ENCODE results near the gene AKT1S1. TPM values are rescaled to one million over a fixed set of nuclear protein-coding genes. Genes with fewer than 3 reads are reported as not detected.

The AKT1S1 gene
- total RNA-seq, 1 experiment from 2014 or later: 81.5 TPM

DNA sequence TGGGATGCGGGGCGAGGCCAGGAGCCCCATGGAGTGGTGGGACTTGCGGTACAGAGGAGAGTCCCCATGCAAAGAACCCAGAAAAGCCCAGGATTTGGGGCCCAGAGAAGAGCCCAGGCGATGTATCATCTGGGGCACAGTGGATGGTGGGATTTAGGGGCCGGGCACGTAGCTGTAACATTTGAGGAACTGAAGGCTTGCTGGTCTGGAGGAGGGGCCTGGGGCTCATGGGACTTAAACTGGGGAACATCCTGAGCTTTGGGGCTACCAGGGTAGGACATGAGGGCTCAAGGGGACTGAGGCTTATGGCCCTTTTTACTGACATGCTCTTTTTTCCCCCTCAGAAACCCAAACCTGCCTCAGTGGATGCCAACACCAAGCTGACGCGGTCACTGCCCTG lies 45.6 kb downstream of the AKT1S1 start:
- ChIA-PET POLR2A (ENCODE audit: low non-redundant PET) (no interaction called here), CTCF (no interaction called here)
- peaks cover 59% of the 10 kb centered on the region for H3K36me3 ChIP-seq (ENCODE audit: insufficient read depth, low read length, poor library complexity, severe bottlenecking)

DNA sequence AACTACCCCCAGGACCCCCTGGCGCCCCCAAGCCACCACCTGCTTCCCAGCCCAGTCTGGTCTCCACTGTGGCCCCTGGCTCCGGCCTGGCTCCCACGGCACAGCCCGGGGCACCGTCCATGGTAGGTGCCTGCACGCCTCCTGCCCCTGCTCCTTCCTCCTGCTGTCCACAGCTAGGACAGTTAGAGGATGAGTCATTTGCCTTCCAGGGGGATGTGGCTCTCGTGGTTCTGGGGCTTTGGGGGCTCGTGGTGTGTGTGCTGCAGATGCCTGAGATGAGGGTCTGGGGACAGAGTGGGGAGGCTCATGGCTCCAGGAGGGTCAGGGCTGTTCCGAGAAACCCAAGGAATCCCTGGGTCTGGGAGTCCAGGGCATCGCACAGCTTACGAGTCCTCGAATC lies 46.4 kb downstream of the AKT1S1 start:
- TF ChIP-seq, protein P1, sequence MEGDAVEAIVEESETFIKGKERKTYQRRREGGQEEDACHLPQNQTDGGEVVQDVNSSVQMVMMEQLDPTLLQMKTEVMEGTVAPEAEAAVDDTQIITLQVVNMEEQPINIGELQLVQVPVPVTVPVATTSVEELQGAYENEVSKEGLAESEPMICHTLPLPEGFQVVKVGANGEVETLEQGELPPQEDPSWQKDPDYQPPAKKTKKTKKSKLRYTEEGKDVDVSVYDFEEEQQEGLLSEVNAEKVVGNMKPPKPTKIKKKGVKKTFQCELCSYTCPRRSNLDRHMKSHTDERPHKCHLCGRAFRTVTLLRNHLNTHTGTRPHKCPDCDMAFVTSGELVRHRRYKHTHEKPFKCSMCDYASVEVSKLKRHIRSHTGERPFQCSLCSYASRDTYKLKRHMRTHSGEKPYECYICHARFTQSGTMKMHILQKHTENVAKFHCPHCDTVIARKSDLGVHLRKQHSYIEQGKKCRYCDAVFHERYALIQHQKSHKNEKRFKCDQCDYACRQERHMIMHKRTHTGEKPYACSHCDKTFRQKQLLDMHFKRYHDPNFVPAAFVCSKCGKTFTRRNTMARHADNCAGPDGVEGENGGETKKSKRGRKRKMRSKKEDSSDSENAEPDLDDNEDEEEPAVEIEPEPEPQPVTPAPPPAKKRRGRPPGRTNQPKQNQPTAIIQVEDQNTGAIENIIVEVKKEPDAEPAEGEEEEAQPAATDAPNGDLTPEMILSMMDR (conservative IDR thresholded peaks at IDR 0.05; ENCODE audit: low read depth, low read length): no peak
- TF ChIP-seq EZH2 (IDR thresholded peaks at IDR 0.05; ENCODE audit: borderline replicate concordance, low read depth, low read length, poor library complexity, severe bottlenecking): no peak
- Histone ChIP-seq H3K9me3 (ENCODE audit: low read depth, low read length, poor library complexity, severe bottlenecking) (no peaks in the 10 kb centered on the region), H3K36me3 (ENCODE audit: insufficient read depth, low read length, poor library complexity, severe bottlenecking) (peaks cover 52% of the 10 kb centered on the region), H3K27me3 (replicated peaks; ENCODE audit: insufficient read depth, low read depth, low read length, poor library complexity) (no peaks in the 10 kb centered on the region), H3K4me1 (ENCODE audit: insufficient read depth, low read length, poor library complexity, severe bottlenecking) (no peaks in the 10 kb centered on the region), H3K4me3 (ENCODE audit: low read depth, low read length, poor library complexity, severe bottlenecking) (no peak overlapping the region), H3K27ac (ENCODE audit: low read depth, low read length, poor library complexity, severe bottlenecking) (no peak overlapping the region)
- no TSS peak for BruUV-seq (replicated peaks)
- intact Hi-C loops (cut with micrococcal nuclease; ENCODE audit: unreplicated experiment): no loop called here
- POLR2A ChIA-PET (ENCODE audit: low non-redundant PET): no interaction called here
- DNase-seq (ENCODE audit: low spot score): no peak
- CTCF ChIA-PET: no interaction called here

More for the DNA sequence above, 45.6 kb downstream of the AKT1S1 start:
- Histone ChIP-seq H3K9me3 (ENCODE audit: low read depth, low read length, poor library complexity, severe bottlenecking) (no peaks in the 10 kb centered on the region), H3K4me1 (ENCODE audit: insufficient read depth, low read length, poor library complexity, severe bottlenecking) (no peaks in the 10 kb centered on the region), H3K4me3 (ENCODE audit: low read depth, low read length, poor library complexity, severe bottlenecking) (no peak overlapping the region), H3K27ac (ENCODE audit: low read depth, low read length, poor library complexity, severe bottlenecking) (no peak overlapping the region), H3K27me3 (replicated peaks; ENCODE audit: insufficient read depth, low read depth, low read length, poor library complexity) (no peaks in the 10 kb centered on the region)
- intact Hi-C loops (cut with micrococcal nuclease; ENCODE audit: unreplicated experiment): no loop called here
- DNase-seq (ENCODE audit: low spot score): no peak
- BruUV-seq (replicated peaks): no TSS peak
- TF ChIP-seq, protein P1 (conservative IDR thresholded peaks at IDR 0.05; ENCODE audit: low read depth, low read length): no peak

DNA sequence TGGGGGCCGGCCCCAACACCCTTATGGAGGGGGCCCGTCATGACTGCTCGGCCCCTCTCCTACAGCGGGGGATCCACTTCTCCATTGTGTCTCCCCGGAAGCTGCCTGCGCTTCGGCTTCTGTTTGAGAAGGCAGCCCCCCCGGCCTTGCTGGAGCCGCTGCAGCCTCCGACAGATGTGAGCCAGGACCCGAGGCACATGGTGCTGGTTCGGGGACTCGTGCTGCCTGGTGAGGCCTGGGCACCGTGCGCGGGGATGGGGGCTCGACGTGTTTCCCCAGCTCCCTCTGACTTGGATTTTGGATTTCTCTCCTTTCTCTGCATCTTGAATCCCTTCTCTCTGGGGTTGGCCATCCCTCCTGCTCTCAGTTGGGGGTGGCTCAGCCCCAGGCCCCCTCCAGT lies 47.4 kb downstream of the AKT1S1 start:
- no peaks in the 10 kb centered on the region for H3K4me1 ChIP-seq (ENCODE audit: insufficient read depth, low read length, poor library complexity, severe bottlenecking)
- no peaks in the 10 kb centered on the region for H3K27me3 ChIP-seq (replicated peaks; ENCODE audit: insufficient read depth, low read depth, low read length, poor library complexity)
- TF ChIP-seq EZH2 (IDR thresholded peaks at IDR 0.05; ENCODE audit: borderline replicate concordance, low read depth, low read length, poor library complexity, severe bottlenecking): no peak
- TF ChIP-seq, protein P1 (conservative IDR thresholded peaks at IDR 0.05; ENCODE audit: low read depth, low read length): no peak
- ChIA-PET POLR2A (ENCODE audit: low non-redundant PET) (no interaction called here), CTCF (no interaction called here)
- H3K36me3 ChIP-seq (ENCODE audit: insufficient read depth, low read length, poor library complexity, severe bottlenecking): peaks cover 44% of the 10 kb centered on the region
- intact Hi-C loops (cut with micrococcal nuclease; ENCODE audit: unreplicated experiment): no loop called here
- H3K27ac ChIP-seq (ENCODE audit: low read depth, low read length, poor library complexity, severe bottlenecking): no peak overlapping the region
- no peak overlapping the region for H3K4me3 ChIP-seq (ENCODE audit: low read depth, low read length, poor library complexity, severe bottlenecking)
- no peaks in the 10 kb centered on the region for H3K9me3 ChIP-seq (ENCODE audit: low read depth, low read length, poor library complexity, severe bottlenecking)
- no TSS peak for BruUV-seq (replicated peaks)
- DNase-seq (ENCODE audit: low spot score): no peak
